Fibroblast of gingiva (primary cell): ENCODE data around the gene SLC24A1.

Source experiments
- DNase-seq: peaks from one replicate; pipeline ENCODE4 v3.0.0-alpha.2; 2011; ENCODE audit warnings: low read depth

SLC24A1 gene

GRCh38 chr15:65618560-65619109 is 3.1 kb upstream of the SLC24A1 start:
- DNase-seq: no peak

- DNase-seq: no peak
These were observed 2.0 kb upstream of the SLC24A1 start for GRCh38 chr15:65619626-65620290.

GRCh38 chr15:65620833-65621232 is 905 bp upstream of the SLC24A1 start:
- DNase-seq: no peak

GRCh38 chr15:65623103-65623502 is 1.4 kb downstream of the SLC24A1 start:
- no peak for DNase-seq

- DNase-seq: no peak
These were observed 5.1 kb downstream of the SLC24A1 start for GRCh38 chr15:65626856-65627255.

GRCh38 chr15:65629548-65629947 is 7.8 kb downstream of the SLC24A1 start:
- no peak for DNase-seq

GRCh38 chr15:65630760-65631159 is 9.0 kb downstream of the SLC24A1 start:
- DNase-seq: no peak

- DNase-seq: no peak
These were observed 9.8 kb downstream of the SLC24A1 start for GRCh38 chr15:65631503-65631902.

- no peak for DNase-seq
These were observed 11.1 kb downstream of the SLC24A1 start for GRCh38 chr15:65632780-65633375.

GRCh38 chr15:65633752-65634151 is 12.0 kb downstream of the SLC24A1 start:
- DNase-seq: no peak

GRCh38 chr15:65634356-65634755 is 12.6 kb downstream of the SLC24A1 start:
- DNase-seq: peak; percentile 22

GRCh38 chr15:65638109-65638508 is 16.4 kb downstream of the SLC24A1 start:
- DNase-seq: no peak

GRCh38 chr15:65638681-65639089 is 16.9 kb downstream of the SLC24A1 start:
- peak; percentile 80 for DNase-seq

GRCh38 chr15:65639509-65639908 is 17.8 kb downstream of the SLC24A1 start:
- no peak for DNase-seq

GRCh38 chr15:65641768-65642475 is 20.2 kb downstream of the SLC24A1 start:
- no peak for DNase-seq

- no peak for DNase-seq
These were observed 20.9 kb downstream of the SLC24A1 start for GRCh38 chr15:65642594-65642993.

- DNase-seq: no peak
These were observed 22.5 kb downstream of the SLC24A1 start for GRCh38 chr15:65644282-65644681.

GRCh38 chr15:65645392-65645791 is 23.7 kb downstream of the SLC24A1 start:
- no peak for DNase-seq

GRCh38 chr15:65646486-65646885 is 24.7 kb downstream of the SLC24A1 start:
- DNase-seq: no peak

- DNase-seq: no peak
These were observed 28.7 kb downstream of the SLC24A1 start for GRCh38 chr15:65650312-65651041.

GRCh38 chr15:65651042-65651322 is 29.2 kb downstream of the SLC24A1 start:
- no peak for DNase-seq
